PFSK-1 (cell line): ENCODE results near the gene KRTAP2-2.
"Not testable (repeated sequence)": the region's sequence is repeated elsewhere in the genome, so short reads cannot be mapped to it uniquely, and the experiment has no call there.

Source experiments
- FOXP2 ChIP-seq: optimal IDR thresholded peaks from 2 replicates; pipeline ENCODE3; 2011; ENCODE audit warnings: borderline replicate concordance, control low read depth, inconsistent platforms; ENCODE audit not compliant: insufficient read depth; ENCODE audit errors: extremely low read length, extremely low read depth
- POLR2AphosphoS5 ChIP-seq: IDR thresholded peaks from 2 replicates; pipeline ENCODE4 v1.6.1; 2012; ENCODE audit warnings: low read depth, mild to moderate bottlenecking, control low read depth, low read length, moderate library complexity
- REST ChIP-seq, 2 experiments: IDR thresholded peaks; 2 replicates each; pipeline versions ENCODE4 v1.6.1 to v1.8.0; 2011 to 2012; ENCODE audit warnings: low read depth in 2 of 2, low read length in 2 of 2, control low read depth in 1 of 2, inconsistent platforms in 1 of 2, mild to moderate bottlenecking in 1 of 2, moderate library complexity in 1 of 2; ENCODE audit not compliant: insufficient read depth in 1 of 2
- SIN3A ChIP-seq: IDR thresholded peaks from 2 replicates; pipeline ENCODE4 v1.6.1; 2012; ENCODE audit warnings: mild to moderate bottlenecking, low read length, moderate library complexity, borderline replicate concordance; ENCODE audit not compliant: insufficient read depth
- TAF1 ChIP-seq: IDR thresholded peaks from 2 replicates; pipeline ENCODE4 v1.6.1; 2012; ENCODE audit warnings: low read length, control low read depth, borderline replicate concordance; ENCODE audit not compliant: insufficient read depth

Gene KRTAP2-2

GRCh38 chr17:41046735-41047465, 8.1 kb downstream of the KRTAP2-2 start, which contains the start of gene KRTAP2-1:
KRTAP2-1 (minus strand) TSS chr17:41047316; CDS start chr17:41047267, 49 bp downstream.
- not testable (repeated sequence) for TF ChIP-seq TAF1; REST (IDR thresholded peaks at IDR 0.05; ENCODE audit: insufficient read depth in 1 of 2, low read depth in 2 of 2, low read length in 2 of 2); POLR2AphosphoS5

- TF ChIP-seq TAF1: no peak
- TF ChIP-seq REST (IDR thresholded peaks at IDR 0.05; ENCODE audit: insufficient read depth in 1 of 2, low read depth in 2 of 2, low read length in 2 of 2): no peak
- TF ChIP-seq FOXP2: no peak
- no peak for TF ChIP-seq POLR2AphosphoS5
- TF ChIP-seq SIN3A: no peak
These were observed 12.1 kb downstream of the KRTAP2-2 start for GRCh38 chr17:41042953-41043352.

- TF ChIP-seq SIN3A; REST (IDR thresholded peaks at IDR 0.05; ENCODE audit: insufficient read depth in 1 of 2, low read depth in 2 of 2, low read length in 2 of 2); TAF1: not testable (repeated sequence)
These were observed 14.1 kb downstream of the KRTAP2-2 start, which contains the start of gene KRTAP1-1 for GRCh38 chr17:41040783-41041571. KRTAP1-1 (minus strand) TSS chr17:41041450; CDS start chr17:41041397, 53 bp downstream.

GRCh38 chr17:41037853-41038350, 17.1 kb downstream of the KRTAP2-2 start:
- TF ChIP-seq REST (IDR thresholded peaks at IDR 0.05; ENCODE audit: insufficient read depth in 1 of 2, low read depth in 2 of 2, low read length in 2 of 2) (no peak), POLR2AphosphoS5 (no peak)
